ENCODE measurements around the gene IMP3.

The IMP3 gene

DNA sequence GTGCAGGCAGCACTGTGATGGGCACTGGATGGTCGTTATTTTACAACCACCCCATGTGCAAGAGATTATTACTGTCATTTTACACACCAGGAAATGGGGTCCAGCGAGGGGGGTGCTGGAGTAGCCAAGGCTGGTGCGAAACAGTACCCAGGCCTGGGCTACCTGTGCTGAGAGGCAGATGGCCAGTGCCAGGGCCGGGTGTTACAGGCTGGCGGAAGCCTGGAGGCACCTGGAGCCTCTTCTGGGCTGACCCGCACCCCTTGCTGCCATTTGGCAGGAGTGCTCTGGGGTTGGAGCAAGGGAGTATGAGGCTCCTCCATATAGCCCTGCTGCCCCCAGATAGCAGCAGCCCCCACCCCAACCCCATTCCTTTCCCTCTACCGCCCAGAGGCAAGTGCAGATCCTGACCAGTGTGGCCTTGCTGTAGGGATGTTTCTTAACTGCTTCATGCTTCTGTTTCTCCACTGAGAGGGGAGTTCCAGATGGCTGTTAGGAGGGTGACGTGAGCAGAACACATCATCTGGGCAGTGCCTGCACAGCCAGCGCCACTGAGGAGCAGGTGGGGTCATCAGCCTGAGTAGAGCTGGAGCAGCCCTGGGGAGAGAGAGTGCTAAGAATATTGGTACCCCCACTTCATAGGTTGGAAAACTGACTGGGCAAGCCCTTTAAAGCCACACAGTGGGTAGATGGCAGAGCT, 22.9 kb upstream of the IMP3 start:
- H3K9ac ChIP-seq = no peak overlapping the region
- H3K4me2 ChIP-seq = no peak overlapping the region
- H2AFZ ChIP-seq (ENCODE audit: low read depth) = no peak overlapping the region
- no peaks in the 10 kb centered on the region for H3K4me1 ChIP-seq (ENCODE audit: low read depth, poor library complexity, severe bottlenecking)
- no peak overlapping the region for H3K4me3 ChIP-seq (IDR thresholded peaks at IDR 0.05; ENCODE audit: insufficient read depth, low read depth, low read length)
- TF ChIP-seq, protein P1, sequence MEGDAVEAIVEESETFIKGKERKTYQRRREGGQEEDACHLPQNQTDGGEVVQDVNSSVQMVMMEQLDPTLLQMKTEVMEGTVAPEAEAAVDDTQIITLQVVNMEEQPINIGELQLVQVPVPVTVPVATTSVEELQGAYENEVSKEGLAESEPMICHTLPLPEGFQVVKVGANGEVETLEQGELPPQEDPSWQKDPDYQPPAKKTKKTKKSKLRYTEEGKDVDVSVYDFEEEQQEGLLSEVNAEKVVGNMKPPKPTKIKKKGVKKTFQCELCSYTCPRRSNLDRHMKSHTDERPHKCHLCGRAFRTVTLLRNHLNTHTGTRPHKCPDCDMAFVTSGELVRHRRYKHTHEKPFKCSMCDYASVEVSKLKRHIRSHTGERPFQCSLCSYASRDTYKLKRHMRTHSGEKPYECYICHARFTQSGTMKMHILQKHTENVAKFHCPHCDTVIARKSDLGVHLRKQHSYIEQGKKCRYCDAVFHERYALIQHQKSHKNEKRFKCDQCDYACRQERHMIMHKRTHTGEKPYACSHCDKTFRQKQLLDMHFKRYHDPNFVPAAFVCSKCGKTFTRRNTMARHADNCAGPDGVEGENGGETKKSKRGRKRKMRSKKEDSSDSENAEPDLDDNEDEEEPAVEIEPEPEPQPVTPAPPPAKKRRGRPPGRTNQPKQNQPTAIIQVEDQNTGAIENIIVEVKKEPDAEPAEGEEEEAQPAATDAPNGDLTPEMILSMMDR (conservative IDR thresholded peaks at IDR 0.05; ENCODE audit: low read depth, low read length) = no peak
- H3K27me3 ChIP-seq (ENCODE audit: insufficient read depth, low read depth) = no peaks in the 10 kb centered on the region
- H3K36me3 ChIP-seq (ENCODE audit: insufficient read depth) = no peaks in the 10 kb centered on the region
- H3K27ac ChIP-seq = no peak overlapping the region
- no peaks in the 10 kb centered on the region for H3K79me2 ChIP-seq (ENCODE audit: insufficient read depth, low read depth)
- no peaks in the 10 kb centered on the region for H4K20me1 ChIP-seq (ENCODE audit: insufficient read depth)

DNA sequence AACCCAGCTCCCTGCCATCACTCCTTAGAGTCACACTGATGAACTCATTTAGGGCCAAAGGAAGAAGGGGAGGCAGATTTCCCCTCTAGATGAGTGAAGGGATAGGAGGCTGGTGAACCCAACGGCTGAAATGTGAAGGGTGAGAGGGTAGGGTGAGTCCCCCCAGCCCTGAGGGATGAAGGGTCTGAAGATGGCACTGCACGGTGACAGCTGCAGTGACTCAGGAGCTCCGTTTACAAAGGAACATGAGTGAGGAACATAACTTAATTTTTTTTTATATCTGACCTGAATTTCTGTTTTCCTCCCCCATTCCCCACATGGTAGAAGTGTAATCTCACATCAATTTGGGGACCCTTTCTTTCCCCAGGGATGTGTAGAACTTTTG, 21.7 kb upstream of the IMP3 start:
- H3K79me2 ChIP-seq (ENCODE audit: insufficient read depth, low read depth) = no peaks in the 10 kb centered on the region
- H3K27ac ChIP-seq = no peak overlapping the region
- no peak overlapping the region for H3K4me3 ChIP-seq (IDR thresholded peaks at IDR 0.05; ENCODE audit: insufficient read depth, low read depth, low read length)
- no peaks in the 10 kb centered on the region for H3K27me3 ChIP-seq (ENCODE audit: insufficient read depth, low read depth)
- no peaks in the 10 kb centered on the region for H3K4me1 ChIP-seq (ENCODE audit: low read depth, poor library complexity, severe bottlenecking)
- H4K20me1 ChIP-seq (ENCODE audit: insufficient read depth) = no peaks in the 10 kb centered on the region
- H3K36me3 ChIP-seq (ENCODE audit: insufficient read depth) = no peaks in the 10 kb centered on the region
- H3K4me2 ChIP-seq = no peak overlapping the region
- no peak overlapping the region for H3K9ac ChIP-seq
- H2AFZ ChIP-seq (ENCODE audit: low read depth) = no peak overlapping the region
- TF ChIP-seq, protein P1 (conservative IDR thresholded peaks at IDR 0.05; ENCODE audit: low read depth, low read length) = no peak

- Histone ChIP-seq H3K27me3 (ENCODE audit: insufficient read depth, low read depth) (no peaks in the 10 kb centered on the region), H3K79me2 (ENCODE audit: insufficient read depth, low read depth) (no peaks in the 10 kb centered on the region), H3K4me3 (IDR thresholded peaks at IDR 0.05; ENCODE audit: insufficient read depth, low read depth, low read length) (no peak overlapping the region), H3K36me3 (ENCODE audit: insufficient read depth) (no peaks in the 10 kb centered on the region), H2AFZ (ENCODE audit: low read depth) (no peak overlapping the region), H3K4me2 (no peak overlapping the region), H3K9ac (no peak overlapping the region), H3K4me1 (ENCODE audit: low read depth, poor library complexity, severe bottlenecking) (no peaks in the 10 kb centered on the region), H4K20me1 (ENCODE audit: insufficient read depth) (no peaks in the 10 kb centered on the region), H3K27ac (no peak overlapping the region)
- TF ChIP-seq, protein P1 (conservative IDR thresholded peaks at IDR 0.05; ENCODE audit: low read depth, low read length) = no peak
These were observed 21.2 kb upstream of the IMP3 start for GRCh38 chr15:75661100-75661755.

- Histone ChIP-seq H3K36me3 (ENCODE audit: insufficient read depth) (no peaks in the 10 kb centered on the region), H3K9ac (no peak overlapping the region), H3K79me2 (ENCODE audit: insufficient read depth, low read depth) (no peaks in the 10 kb centered on the region), H3K4me3 (IDR thresholded peaks at IDR 0.05; ENCODE audit: insufficient read depth, low read depth, low read length) (no peak overlapping the region), H2AFZ (ENCODE audit: low read depth) (no peak overlapping the region), H3K4me1 (ENCODE audit: low read depth, poor library complexity, severe bottlenecking) (no peaks in the 10 kb centered on the region), H3K27ac (no peak overlapping the region), H3K27me3 (ENCODE audit: insufficient read depth, low read depth) (no peaks in the 10 kb centered on the region), H3K4me2 (no peak overlapping the region), H4K20me1 (ENCODE audit: insufficient read depth) (no peaks in the 10 kb centered on the region)
- TF ChIP-seq, protein P1 (conservative IDR thresholded peaks at IDR 0.05; ENCODE audit: low read depth, low read length) = no peak
These were observed 20.1 kb upstream of the IMP3 start for GRCh38 chr15:75659928-75660645.

Measured in KMS-11 (cell line).